Stimulated activated naive CD8-positive, alpha-beta T cell treated with anti-CD3 and anti-CD28 coated beads, Interleukin-15, Interleukin-2, amounts not matched to agents 100 U/mL and 50 U/mL, for 24 hours (primary cell): ENCODE data around the gene C19orf33.

Experiments used
- ATAC-seq: fragments of 150-1000 bp; cut with Tn5 transposase; one replicate; pipeline ENCODE4 v1.10.0; 2021
- DNase-seq: peaks from one replicate; pipeline ENCODE4 v3.0.0; 2021

C19orf33 gene

GRCh38 chr19:38280030-38280921, 23.8 kb upstream of the C19orf33 start:
- DNase-seq, result no peak
- ATAC-seq, result no peak

- DNase-seq (no peak), ATAC-seq (no peak)
Measured at GRCh38 chr19:38281811-38282566, 22.1 kb upstream of the C19orf33 start.

- ATAC-seq, result no peak
- DNase-seq, result no peak
Measured at GRCh38 chr19:38283271-38283670, 20.8 kb upstream of the C19orf33 start.

GRCh38 chr19:38284422-38284821, 19.6 kb upstream of the C19orf33 start:
- ATAC-seq, result no peak

GRCh38 chr19:38285567-38285966, 18.5 kb upstream of the C19orf33 start:
- no peak for ATAC-seq

More at GRCh38 chr19:38284422-38284821, 19.6 kb upstream of the C19orf33 start:
- no peak for DNase-seq

GRCh38 chr19:38287604-38288003, 16.4 kb upstream of the C19orf33 start:
- ATAC-seq (no peak), DNase-seq (no peak)

More at GRCh38 chr19:38285567-38285966, 18.5 kb upstream of the C19orf33 start:
- no peak for DNase-seq

GRCh38 chr19:38288123-38288855, 15.8 kb upstream of the C19orf33 start:
- DNase-seq, result no peak
- no peak for ATAC-seq

GRCh38 chr19:38289955-38290354, 14.1 kb upstream of the C19orf33 start:
- no peak for ATAC-seq
- no peak for DNase-seq

GRCh38 chr19:38290631-38291147, 13.4 kb upstream of the C19orf33 start:
- ATAC-seq (no peak), DNase-seq (no peak)

- no peak for ATAC-seq
- DNase-seq, result no peak
Measured at GRCh38 chr19:38291855-38292254, 12.2 kb upstream of the C19orf33 start.

- ATAC-seq (no peak), DNase-seq (no peak)
Measured at GRCh38 chr19:38293281-38293680, 10.8 kb upstream of the C19orf33 start.

- no peak for ATAC-seq
- no peak for DNase-seq
Measured at GRCh38 chr19:38294090-38294489, 10.0 kb upstream of the C19orf33 start.

GRCh38 chr19:38298821-38299680, 5.0 kb upstream of the C19orf33 start:
- ATAC-seq, result no peak
- DNase-seq, result no peak

- DNase-seq (no peak), ATAC-seq (no peak)
Measured at GRCh38 chr19:38304352-38304865, 358 bp downstream of the C19orf33 start.

GRCh38 chr19:38304866-38305429, 897 bp downstream of the C19orf33 start:
- ATAC-seq (no peak), DNase-seq (no peak)

GRCh38 chr19:38306236-38306635, 2.2 kb downstream of the C19orf33 start:
- DNase-seq (no peak), ATAC-seq (no peak)

- no peak for ATAC-seq
- DNase-seq, result no peak
Measured at GRCh38 chr19:38307076-38307475, 3.0 kb downstream of the C19orf33 start.

- no peak for ATAC-seq
- DNase-seq, result no peak
Measured at GRCh38 chr19:38307597-38307996, 3.5 kb downstream of the C19orf33 start.

GRCh38 chr19:38308006-38308766, 4.1 kb downstream of the C19orf33 start:
- no peak for ATAC-seq
- DNase-seq, result no peak
